Endothelial cell of umbilical vein (primary cell): ENCODE measurements around the gene FAM184B.

Experiments used
- JUN ChIP-seq: IDR thresholded peaks from 2 replicates; pipeline ENCODE4 v1.6.1; 2011; ENCODE audit warnings: borderline replicate concordance, low read depth; ENCODE audit not compliant: insufficient read length, insufficient read depth
- MYC ChIP-seq: IDR thresholded peaks from one replicate; pipeline ENCODE4 v1.6.1; 2011; ENCODE audit warnings: mild to moderate bottlenecking, low read depth, low read length
- POLR2A ChIP-seq: IDR thresholded peaks from 2 replicates; pipeline ENCODE4 v1.6.1; 2012; ENCODE audit warnings: low read depth, mild to moderate bottlenecking, control low read depth, low read length
- POLR2AphosphoS5 ChIP-seq: IDR thresholded peaks from 2 replicates; pipeline ENCODE4 v1.6.1; 2012; ENCODE audit warnings: low read depth, mild to moderate bottlenecking, control low read depth, low read length, moderate library complexity; ENCODE audit not compliant: insufficient read depth
- TF ChIP-seq, protein P1 (sequence below): IDR thresholded peaks from 2 replicates; pipeline ENCODE4 v1.6.1; 2011; ENCODE audit not compliant: insufficient read depth, insufficient read length
- TF ChIP-seq, protein P2 (sequence below), 2 donors: IDR thresholded peaks; 1 replicate in 1 of 2; 2 replicates in 1 of 2; pipeline ENCODE4 v1.5.1; 2011; ENCODE audit warnings: low read length in 2 of 2, mild to moderate bottlenecking in 2 of 2, moderate library complexity in 2 of 2, control low read depth in 1 of 2, inconsistent platforms in 1 of 2, low read depth in 1 of 2; ENCODE audit not compliant: insufficient read depth in 1 of 2; ENCODE audit errors: extremely low read depth in 1 of 2

DNA sequence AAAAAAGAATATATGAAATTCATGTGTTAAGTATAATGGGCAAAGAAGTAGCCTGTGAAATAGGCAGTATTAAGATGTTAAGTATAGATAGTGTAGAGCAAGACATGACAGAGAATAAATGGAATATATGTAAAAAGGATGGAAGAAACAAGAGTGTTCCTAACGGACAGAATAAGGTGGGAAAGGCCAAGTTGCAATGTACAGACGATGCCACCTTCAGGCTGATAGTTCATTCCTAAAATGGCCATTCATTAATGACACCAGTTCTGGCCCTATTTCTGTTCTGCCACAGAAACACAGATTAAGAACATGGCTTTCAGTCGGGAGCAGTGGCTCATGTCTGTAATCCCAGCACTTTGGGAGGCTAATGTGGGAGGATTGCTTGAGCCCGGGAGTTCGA is 4.4 kb upstream of the FAM184B start:
- TF ChIP-seq, protein P1, sequence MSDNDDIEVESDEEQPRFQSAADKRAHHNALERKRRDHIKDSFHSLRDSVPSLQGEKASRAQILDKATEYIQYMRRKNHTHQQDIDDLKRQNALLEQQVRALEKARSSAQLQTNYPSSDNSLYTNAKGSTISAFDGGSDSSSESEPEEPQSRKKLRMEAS: no peak
- TF ChIP-seq MYC: no peak
- TF ChIP-seq, protein P2, sequence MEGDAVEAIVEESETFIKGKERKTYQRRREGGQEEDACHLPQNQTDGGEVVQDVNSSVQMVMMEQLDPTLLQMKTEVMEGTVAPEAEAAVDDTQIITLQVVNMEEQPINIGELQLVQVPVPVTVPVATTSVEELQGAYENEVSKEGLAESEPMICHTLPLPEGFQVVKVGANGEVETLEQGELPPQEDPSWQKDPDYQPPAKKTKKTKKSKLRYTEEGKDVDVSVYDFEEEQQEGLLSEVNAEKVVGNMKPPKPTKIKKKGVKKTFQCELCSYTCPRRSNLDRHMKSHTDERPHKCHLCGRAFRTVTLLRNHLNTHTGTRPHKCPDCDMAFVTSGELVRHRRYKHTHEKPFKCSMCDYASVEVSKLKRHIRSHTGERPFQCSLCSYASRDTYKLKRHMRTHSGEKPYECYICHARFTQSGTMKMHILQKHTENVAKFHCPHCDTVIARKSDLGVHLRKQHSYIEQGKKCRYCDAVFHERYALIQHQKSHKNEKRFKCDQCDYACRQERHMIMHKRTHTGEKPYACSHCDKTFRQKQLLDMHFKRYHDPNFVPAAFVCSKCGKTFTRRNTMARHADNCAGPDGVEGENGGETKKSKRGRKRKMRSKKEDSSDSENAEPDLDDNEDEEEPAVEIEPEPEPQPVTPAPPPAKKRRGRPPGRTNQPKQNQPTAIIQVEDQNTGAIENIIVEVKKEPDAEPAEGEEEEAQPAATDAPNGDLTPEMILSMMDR (IDR thresholded peaks at IDR 0.05; ENCODE audit: extremely low read depth in 1 of 2, insufficient read depth in 1 of 2, low read depth in 1 of 2, low read length in 2 of 2): no peak
- no peak for TF ChIP-seq POLR2A
- no peak for TF ChIP-seq JUN
- TF ChIP-seq POLR2AphosphoS5: no peak
